Pancreas (tissue), 10 donors: ENCODE measurements around the gene LEMD2. TPM values are rescaled to one million over a fixed set of nuclear protein-coding genes. Genes with fewer than 3 reads are reported as not detected.
A peak's percentile ranks its signal among the peaks of the same experiment; 100 is the strongest.

Experiments used
- ATAC-seq, 4 donors: fragments of 200-7000 bp; cut with Tn5 transposase; one replicate each; pipeline versions ENCODE4 v1.8.0 to v1.9.1; 2020; ENCODE audit warnings: mild to moderate bottlenecking in 4 of 4, moderate library complexity in 4 of 4
- DNase-seq, 6 donors: peaks; one replicate each; pipeline ENCODE4 v3.0.0-alpha.2; 2020
- FAIRE-seq: peaks from 2 replicates; lab custom pipeline; 2012; peaks lifted over from hg19 to GRCh38; lab: Jason Lieb, UNC
- H3K27ac ChIP-seq, 4 donors: fragments of 200-600 bp; sonication (generic); 1 replicate in 3 of 4; 2 replicates in 1 of 4; pipeline versions ENCODE4 v1.5.0 to v1.8.0; 2020
- H3K27me3 ChIP-seq, 4 donors: fragments of 200-600 bp; one replicate each; pipeline ENCODE4 v1.8.0; 2021
- H3K36me3 ChIP-seq, 3 donors: fragments of 200-600 bp; sonication (generic) in 1 of 3; one replicate each; pipeline versions ENCODE4 v1.5.0 to v1.8.0; 2020 to 2021
- H3K4me1 ChIP-seq, 3 donors: fragments of 200-600 bp; one replicate each; pipeline ENCODE4 v1.8.0; 2021
- H3K4me3 ChIP-seq, 4 donors: fragments of 200-600 bp; sonication (generic) in 2 of 4; one replicate each; pipeline versions ENCODE4 v1.5.0 to v1.8.0; 2020 to 2021
- H3K9me3 ChIP-seq, 4 donors: fragments of 200-600 bp; one replicate each; pipeline ENCODE4 v1.8.0; 2021
- WGBS, 2 donors: extraction: QIAGEN DNeasy Blood & Tissue Kit; methylation state at CpG; one replicate each; pipeline ENCODE4 v1.1.7; 2013; 5-methylcytosine and 5-hydroxymethylcytosine counted together
- intact Hi-C, 3 donors: fragments of 100-400 bp; cut with DNase I; formaldehyde crosslinking; loops; one replicate each; pipeline versions ENCODE4 v1.11.1 to v1.14.2; 2022
- polyA plus RNA-seq, 2 donors: library from polyadenylated mRNA; stranded (reverse); fragments of 200-250 nt; gene quantifications; one replicate each; pipeline ENCODE4 v1.2.3, GENCODE V29; 2013
- total RNA-seq, 6 donors: library from RNA; stranded (reverse); fragmentation: NEBNext Ultra II Directional in 4 of 6; extraction: Animal tissue kit (Norgen Biotek cat#: 25700) in 4 of 6; gene quantifications; one replicate each; pipeline versions ENCODE4 v1.2.1 to v1.2.4, GENCODE V29; 2021 to 2023
- TF ChIP-seq, protein P1 (sequence below), 4 donors: fragments of 200-600 bp; sonication (generic) in 3 of 4; IDR thresholded peaks; one replicate each; pipeline versions ENCODE4 v1.5.0 to v1.8.0; 2021; ENCODE audit warnings: antibody characterized with exemption in 4 of 4
- donor health status: healthy with polysubstance abuse.
- donor health status: DM: no; HTN: no; CAD: no; lungs with moderate emphysema.
- donor health status: DM: no; HTN: no; CAD: no.
- donor health status: control.
- donor health status: control.
- donor health status: Bipolar disorder and iron deficiency.
- donor health status: DM: yes; HTN: yes; CAD: no.
- donor health status: DM: no; HTN: no; CAD: no.
- donor health status: DM: no; HTN: no; CAD: no.
- donor health status: DM: yes; HTN: yes; CAD: no.

Gene LEMD2
- total and polyA plus RNA-seq, 8 donors: 23.4 to 59.4 (median 30.0) TPM

GRCh38 chr6:33732385-33732784, 56.5 kb downstream of the LEMD2 start:
- TF ChIP-seq, protein P1, sequence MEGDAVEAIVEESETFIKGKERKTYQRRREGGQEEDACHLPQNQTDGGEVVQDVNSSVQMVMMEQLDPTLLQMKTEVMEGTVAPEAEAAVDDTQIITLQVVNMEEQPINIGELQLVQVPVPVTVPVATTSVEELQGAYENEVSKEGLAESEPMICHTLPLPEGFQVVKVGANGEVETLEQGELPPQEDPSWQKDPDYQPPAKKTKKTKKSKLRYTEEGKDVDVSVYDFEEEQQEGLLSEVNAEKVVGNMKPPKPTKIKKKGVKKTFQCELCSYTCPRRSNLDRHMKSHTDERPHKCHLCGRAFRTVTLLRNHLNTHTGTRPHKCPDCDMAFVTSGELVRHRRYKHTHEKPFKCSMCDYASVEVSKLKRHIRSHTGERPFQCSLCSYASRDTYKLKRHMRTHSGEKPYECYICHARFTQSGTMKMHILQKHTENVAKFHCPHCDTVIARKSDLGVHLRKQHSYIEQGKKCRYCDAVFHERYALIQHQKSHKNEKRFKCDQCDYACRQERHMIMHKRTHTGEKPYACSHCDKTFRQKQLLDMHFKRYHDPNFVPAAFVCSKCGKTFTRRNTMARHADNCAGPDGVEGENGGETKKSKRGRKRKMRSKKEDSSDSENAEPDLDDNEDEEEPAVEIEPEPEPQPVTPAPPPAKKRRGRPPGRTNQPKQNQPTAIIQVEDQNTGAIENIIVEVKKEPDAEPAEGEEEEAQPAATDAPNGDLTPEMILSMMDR (IDR thresholded peaks at IDR 0.05): no peak
- FAIRE-seq: no peak
- intact Hi-C loops: no loop called here
- Histone ChIP-seq H3K4me1 (peaks cover 14 to 29% (median 27%) of the 10 kb centered on the region in 3 donors), H3K9me3 (no peaks in the 10 kb centered on the region), H3K27me3 (no peaks in the 10 kb centered on the region), H3K36me3 (no peaks in the 10 kb centered on the region), H3K27ac (peak overlapping the region in 3 of 4 donors; percentile 66 to 87 (median 87)), H3K4me3 (no peak overlapping the region)
- no peak for ATAC-seq
- peak in 2 of 6 donors; percentile 14 to 42 for DNase-seq
- 88 to 93% methylated on average over 6 of the region's 6 CpGs for WGBS, 2 donors

- peak; percentile 58 to 66 (median 61) for ATAC-seq
These were observed 57.1 kb downstream of the LEMD2 start for GRCh38 chr6:33731751-33732282.

GRCh38 chr6:33731035-33731434, 57.9 kb downstream of the LEMD2 start:
- Histone ChIP-seq H3K9me3 (no peaks in the 10 kb centered on the region), H3K4me3 (no peak overlapping the region), H3K27ac (peak overlapping the region; percentile 59 to 87 (median 76)), H3K36me3 (no peaks in the 10 kb centered on the region), H3K27me3 (no peaks in the 10 kb centered on the region), H3K4me1 (peaks cover 20 to 38% (median 33%) of the 10 kb centered on the region in 3 donors)
- ATAC-seq (no peak), DNase-seq (peak in 1 of 6 donors; percentile 49), FAIRE-seq (no peak)
- WGBS, 2 donors: 68 to 87% methylated on average over 7 of the region's 7 CpGs
- intact Hi-C loops: no loop called here
- TF ChIP-seq, protein P1 (IDR thresholded peaks at IDR 0.05): no peak

More at GRCh38 chr6:33731751-33732282, 57.1 kb downstream of the LEMD2 start:
- TF ChIP-seq, protein P1 (IDR thresholded peaks at IDR 0.05): no peak
- Histone ChIP-seq H3K36me3 (no peaks in the 10 kb centered on the region), H3K4me3 (no peak overlapping the region), H3K9me3 (no peaks in the 10 kb centered on the region), H3K27ac (peak overlapping the region; percentile 59 to 87 (median 76)), H3K4me1 (peaks cover 20 to 35% (median 32%) of the 10 kb centered on the region in 3 donors), H3K27me3 (no peaks in the 10 kb centered on the region)
- intact Hi-C loops: no loop called here
- DNase-seq (peak in 5 of 6 donors; percentile 49 to 82 (median 73)), FAIRE-seq (no peak)
- WGBS, 2 donors: 23 to 65% methylated on average over 9 of the region's 9 CpGs

GRCh38 chr6:33730611-33731010, 58.3 kb downstream of the LEMD2 start:
- intact Hi-C loops: no loop called here
- WGBS, 2 donors: 49 to 72% methylated on average over 10 of the region's 10 CpGs
- Histone ChIP-seq H3K27ac (peak overlapping the region; percentile 59 to 87 (median 76)), H3K9me3 (no peaks in the 10 kb centered on the region), H3K4me3 (no peak overlapping the region), H3K27me3 (no peaks in the 10 kb centered on the region), H3K4me1 (peaks cover 20 to 38% (median 33%) of the 10 kb centered on the region in 3 donors), H3K36me3 (no peaks in the 10 kb centered on the region)
- FAIRE-seq: no peak
- TF ChIP-seq, protein P1 (IDR thresholded peaks at IDR 0.05): no peak
- DNase-seq: no peak
- ATAC-seq: no peak

DNA sequence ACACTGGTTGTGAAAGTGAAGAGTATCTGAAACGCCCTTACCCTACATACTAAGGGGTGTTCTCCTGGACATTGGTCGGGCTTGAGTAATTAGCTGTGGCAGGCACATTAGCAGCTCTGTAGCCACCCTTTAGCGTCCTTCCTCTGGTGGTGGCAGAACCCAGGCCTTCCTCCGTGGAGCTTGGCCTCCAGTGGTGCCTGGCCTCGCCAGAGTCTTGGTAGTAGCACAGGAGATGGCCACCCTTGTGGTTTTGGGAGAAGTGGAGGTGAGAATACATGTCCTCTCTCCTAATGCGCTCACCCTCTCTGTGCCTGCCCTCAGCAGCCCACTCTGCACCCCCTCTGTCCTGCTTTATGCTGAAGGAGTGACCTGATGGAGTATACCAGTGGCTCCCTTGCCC, 59.9 kb downstream of the LEMD2 start:
- WGBS, 2 donors: 95% methylated on average over 6 of the region's 6 CpGs
- Histone ChIP-seq H3K27ac (peak overlapping the region in 1 of 4 donors; percentile 79), H3K27me3 (no peaks in the 10 kb centered on the region), H3K36me3 (no peaks in the 10 kb centered on the region), H3K9me3 (no peaks in the 10 kb centered on the region), H3K4me1 (peaks cover 20 to 38% (median 34%) of the 10 kb centered on the region in 3 donors), H3K4me3 (no peak overlapping the region)
- intact Hi-C loops: no loop called here
- DNase-seq: no peak
- no peak for ATAC-seq
- no peak for FAIRE-seq
- TF ChIP-seq, protein P1 (IDR thresholded peaks at IDR 0.05): no peak
